Tibial artery (tissue), 4 donors: ENCODE data around the gene INPP4A.
A peak's percentile ranks its signal among the peaks of the same experiment; 100 is the strongest.

Experiments used
- DNase-seq, 2 donors: peaks; one replicate each; pipeline ENCODE4 v3.0.0-alpha.2; 2019
- H3K27ac ChIP-seq, 2 donors: fragments of 200-600 bp; sonication (generic) in 1 of 2; 1 replicate in 1 of 2; 2 replicates in 1 of 2; pipeline ENCODE4 v1.5.1; 2018 to 2019; ENCODE audit warnings: mild to moderate bottlenecking in 1 of 2
- H3K27me3 ChIP-seq, 2 donors: fragments of 200-600 bp; sonication (generic) in 1 of 2; one replicate each; pipeline versions ENCODE4 v1.5.1 to v1.6.0; 2016 to 2019
- H3K36me3 ChIP-seq, 3 donors: fragments of 200-600 bp; sonication (generic) in 2 of 3; one replicate each; pipeline ENCODE4 v1.5.1; 2016 to 2019; ENCODE audit warnings: mild to moderate bottlenecking in 2 of 3
- H3K4me1 ChIP-seq, 4 donors: fragments of 200-600 bp; sonication (generic) in 2 of 4; 1 replicate in 3 of 4; 2 replicates in 1 of 4; pipeline ENCODE4 v1.5.1; 2016 to 2019
- H3K4me3 ChIP-seq, 2 donors: fragments of 200-600 bp; sonication (generic) in 1 of 2; 1 replicate in 1 of 2; 2 replicates in 1 of 2; pipeline ENCODE4 v1.5.1; 2018 to 2019; ENCODE audit warnings: mild to moderate bottlenecking in 2 of 2
- H3K9me3 ChIP-seq, 3 donors: fragments of 200-600 bp; sonication (generic) in 1 of 3; one replicate each; pipeline ENCODE4 v1.5.1; 2016 to 2019
- CTCF ChIP-seq, 2 experiments: fragments of 200-600 bp in 1 of 2; fragments of 450-650 bp in 1 of 2; IDR thresholded peaks; one replicate each; pipeline ENCODE4 v1.5.1; 2017 to 2019; ENCODE audit warnings: antibody characterized with exemption in 2 of 2, mild to moderate bottlenecking in 1 of 2, moderate library complexity in 1 of 2
- intact Hi-C: fragments of 100-400 bp; cut with DNase I; formaldehyde crosslinking; loops from one replicate; pipeline ENCODE4 v1.15.0; 2023; ENCODE audit warnings: low total_unique reads

The INPP4A gene

GRCh38 chr2:98601532-98602132, 157.0 kb downstream of the INPP4A start:
- Histone ChIP-seq H3K27me3 (no peaks in the 10 kb centered on the region), H3K36me3 (peaks cover 45 to 61% (median 54%) of the 10 kb centered on the region in 3 donors), H3K27ac (no peak overlapping the region), H3K4me3 (no peak overlapping the region), H3K4me1 (peaks cover 0 to 20% (median 9%) of the 10 kb centered on the region in 4 donors), H3K9me3 (no peaks in the 10 kb centered on the region)
- TF ChIP-seq CTCF (IDR thresholded peaks at IDR 0.05), result peak; percentile 13 to 32
- DNase-seq, result no peak
- intact Hi-C loops, result no loop called here

GRCh38 chr2:98604547-98604946, 159.9 kb downstream of the INPP4A start:
- no peaks in the 10 kb centered on the region for H3K27me3 ChIP-seq
- intact Hi-C loops, result no loop called here

GRCh38 chr2:98605076-98605475, 160.4 kb downstream of the INPP4A start:
- Histone ChIP-seq H3K4me1 (peaks cover 0 to 40% (median 29%) of the 10 kb centered on the region in 4 donors), H3K4me3 (no peak overlapping the region), H3K9me3 (no peaks in the 10 kb centered on the region), H3K27me3 (no peaks in the 10 kb centered on the region), H3K27ac (no peak overlapping the region), H3K36me3 (peaks cover 20 to 37% (median 29%) of the 10 kb centered on the region in 3 donors)
- no peak for TF ChIP-seq CTCF (IDR thresholded peaks at IDR 0.05)
- intact Hi-C loops, result loop anchor here (5.0 kb wide), 1 partner anchor 43 kb away; no protein-coding TSS in a partner anchor
- DNase-seq, result no peak

More at GRCh38 chr2:98604547-98604946, 159.9 kb downstream of the INPP4A start:
- Histone ChIP-seq H3K9me3 (no peaks in the 10 kb centered on the region), H3K36me3 (peaks cover 25 to 42% (median 34%) of the 10 kb centered on the region in 3 donors), H3K27ac (no peak overlapping the region), H3K4me1 (peaks cover 0 to 35% (median 23%) of the 10 kb centered on the region in 4 donors), H3K4me3 (no peak overlapping the region)
- DNase-seq, result no peak
- TF ChIP-seq CTCF (IDR thresholded peaks at IDR 0.05), result no peak

- no peaks in the 10 kb centered on the region for H3K9me3 ChIP-seq
- TF ChIP-seq CTCF (IDR thresholded peaks at IDR 0.05), result no peak
- no peak overlapping the region for H3K27ac ChIP-seq
- no peaks in the 10 kb centered on the region for H3K27me3 ChIP-seq
- peaks cover 0 to 54% (median 41%) of the 10 kb centered on the region in 4 donors for H3K4me1 ChIP-seq
- intact Hi-C loops, result loop anchor here (5.0 kb wide), 1 partner anchor 44 kb away; no protein-coding TSS in a partner anchor
- peaks cover 22 to 30% (median 28%) of the 10 kb centered on the region in 3 donors for H3K36me3 ChIP-seq
- peak overlapping the region in 1 of 2 donors; percentile 77 for H3K4me3 ChIP-seq
- DNase-seq, result no peak
Measured at GRCh38 chr2:98606431-98606830, 161.8 kb downstream of the INPP4A start.

- intact Hi-C loops, result loop anchor here (5.0 kb wide), 1 partner anchor 45 kb away; no protein-coding TSS in a partner anchor
Measured at GRCh38 chr2:98607104-98607503, 162.4 kb downstream of the INPP4A start.

More at GRCh38 chr2:98607104-98607503, 162.4 kb downstream of the INPP4A start:
- Histone ChIP-seq H3K27me3 (no peaks in the 10 kb centered on the region), H3K4me3 (peak overlapping the region; percentile 77 to 92), H3K27ac (peak overlapping the region; percentile 90 to 98), H3K4me1 (peaks cover 0 to 56% (median 43%) of the 10 kb centered on the region in 4 donors), H3K9me3 (no peaks in the 10 kb centered on the region), H3K36me3 (peaks cover 24 to 30% (median 26%) of the 10 kb centered on the region in 3 donors)
- no peak for DNase-seq
- no peak for TF ChIP-seq CTCF (IDR thresholded peaks at IDR 0.05)
